BE2C (cell line): ENCODE results near the gene DVL1.
A peak's percentile ranks its signal among the peaks of the same experiment; 100 is the strongest.

Experiments
- DNase-seq: peaks from one replicate; pipeline ENCODE4 v3.0.0-alpha.2; 2020
- H3K27me3 ChIP-seq: fragments of 250-450 bp; sonication (Bioruptor Pico); 2 replicates; pipeline ENCODE4 v1.5.1; 2020; ENCODE audit warnings: mild to moderate bottlenecking
- H3K36me3 ChIP-seq: fragments of 250-450 bp; sonication (Bioruptor Pico); 2 replicates; pipeline ENCODE4 v1.5.1; 2020; ENCODE audit warnings: mild to moderate bottlenecking
- H3K4me1 ChIP-seq: fragments of 250-450 bp; sonication (Bioruptor Pico); 2 replicates; pipeline ENCODE4 v1.5.1; 2020
- H3K4me3 ChIP-seq: 2 replicates; pipeline ENCODE4 v1.5.1; 2011; ENCODE audit warnings: low read depth, low read length
- H3K9me3 ChIP-seq: fragments of 250-450 bp; sonication (Bioruptor Pico); 2 replicates; pipeline ENCODE4 v1.5.1; 2020
- CTCF ChIP-seq: IDR thresholded peaks from 2 replicates; pipeline ENCODE4 v1.5.1; 2012; ENCODE audit warnings: mild to moderate bottlenecking, low read depth, low read length

DVL1 gene

GRCh38 chr1:1324524-1325287 lies 24.5 kb downstream of the DVL1 start, which contains the start of the genes CPTP and INTS11:
Gene CPTP, plus strand, starts transcription at chr1:1324802. Its CDS starts 2,109 bp downstream, at chr1:1326911.
Gene INTS11, minus strand, starts transcription at chr1:1324660. Its CDS starts 52 bp downstream, at chr1:1324608.
- peak within 1 kb of the TSS; percentile 88 for H3K4me3 ChIP-seq
- H3K27me3 ChIP-seq, result no peaks in the 10 kb centered on the region
- no peaks in the 10 kb centered on the region; the same call in 1 of the 2 replicates for H3K4me1 ChIP-seq
- no peak for TF ChIP-seq CTCF
- no peaks in the 10 kb centered on the region for H3K9me3 ChIP-seq
- H3K36me3 ChIP-seq, result peaks cover 28% of the 10 kb centered on the region
- DNase-seq, result peak; percentile 98

GRCh38 chr1:1324084-1324523 lies 25.1 kb downstream of the DVL1 start:
- DNase-seq, result no peak
- Histone ChIP-seq H3K4me1 (no peaks in the 10 kb centered on the region; the same call in 1 of the 2 replicates), H3K27me3 (no peaks in the 10 kb centered on the region), H3K9me3 (no peaks in the 10 kb centered on the region), H3K4me3 (peak overlapping the region; percentile 88), H3K36me3 (peaks cover 34% of the 10 kb centered on the region)
- TF ChIP-seq CTCF, result no peak

DNA sequence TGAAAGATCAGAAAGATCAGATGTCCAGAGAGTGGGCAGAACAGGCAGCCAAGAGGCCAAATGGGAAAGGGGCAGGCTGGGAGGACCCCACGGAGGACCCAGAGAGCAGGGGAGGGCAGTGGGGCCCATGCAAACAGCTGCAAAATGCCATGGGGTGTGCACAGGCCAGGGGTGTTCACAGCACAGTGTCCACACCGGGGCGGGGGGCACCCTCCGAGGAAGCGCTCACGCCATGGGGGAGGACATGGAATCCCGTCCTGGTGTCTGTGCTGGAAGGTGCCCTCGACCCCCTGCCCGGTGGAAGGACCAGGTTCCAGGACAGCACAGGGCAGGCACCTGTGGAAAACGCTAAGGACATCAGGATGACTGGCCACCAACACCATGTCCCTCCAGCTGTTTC lies 26.3 kb downstream of the DVL1 start:
- H3K4me1 ChIP-seq, result no peaks in the 10 kb centered on the region; the same call in 1 of the 2 replicates
- H3K36me3 ChIP-seq, result peaks cover 43% of the 10 kb centered on the region
- H3K4me3 ChIP-seq, result no peak overlapping the region
- TF ChIP-seq CTCF, result no peak
- no peaks in the 10 kb centered on the region for H3K9me3 ChIP-seq
- no peak for DNase-seq
- no peaks in the 10 kb centered on the region for H3K27me3 ChIP-seq

GRCh38 chr1:1322418-1322817 lies 26.8 kb downstream of the DVL1 start:
- no peak for DNase-seq
- Histone ChIP-seq H3K27me3 (no peaks in the 10 kb centered on the region), H3K4me1 (no peaks in the 10 kb centered on the region; the same call in 1 of the 2 replicates), H3K4me3 (no peak overlapping the region), H3K36me3 (peaks cover 46% of the 10 kb centered on the region), H3K9me3 (no peaks in the 10 kb centered on the region)
- TF ChIP-seq CTCF, result no peak

DNA sequence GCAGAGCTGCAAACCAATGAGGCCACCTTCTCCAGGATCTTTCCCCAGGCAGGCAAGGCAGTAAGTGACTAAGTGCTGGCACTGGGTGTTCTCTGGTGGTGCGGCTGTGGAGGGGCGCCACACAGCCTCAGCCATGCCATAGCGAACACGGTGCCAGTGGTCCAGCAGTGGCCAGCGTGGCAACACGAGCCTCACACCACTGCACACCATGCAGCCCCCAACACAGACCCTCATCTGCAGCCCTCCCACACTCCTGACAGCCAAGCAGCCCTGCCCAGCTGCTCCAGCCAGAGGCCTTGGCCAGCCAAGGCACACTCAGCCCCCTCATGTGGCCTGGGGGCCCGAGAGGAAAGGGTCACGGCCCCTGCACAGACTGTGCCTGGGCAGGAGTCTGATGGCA lies 27.7 kb downstream of the DVL1 start:
- Histone ChIP-seq H3K9me3 (no peaks in the 10 kb centered on the region), H3K27me3 (no peaks in the 10 kb centered on the region), H3K36me3 (peaks cover 47% of the 10 kb centered on the region), H3K4me3 (no peak overlapping the region), H3K4me1 (no peaks in the 10 kb centered on the region; the same call in 1 of the 2 replicates)
- no peak for TF ChIP-seq CTCF
- no peak for DNase-seq

- Histone ChIP-seq H3K4me3 (no peak overlapping the region), H3K4me1 (no peaks in the 10 kb centered on the region; the same call in 1 of the 2 replicates), H3K36me3 (peaks cover 53% of the 10 kb centered on the region), H3K27me3 (no peaks in the 10 kb centered on the region), H3K9me3 (no peaks in the 10 kb centered on the region)
- no peak for DNase-seq
- no peak for TF ChIP-seq CTCF
These were observed 28.4 kb downstream of the DVL1 start for GRCh38 chr1:1320666-1321448.
